NCI-H2107 (cell line): ENCODE measurements around the gene EXO1.
"Not testable (repeated sequence)": the region's sequence is repeated elsewhere in the genome, so short reads cannot be mapped to it uniquely, and the experiment has no call there.

Experiments
- DNase-seq: peaks from one replicate; lab custom pipeline; 2025; lab: John Stamatoyannopoulos, UW

The EXO1 gene

GRCh38 chr1:241836941-241837340 lies 11.1 kb upstream of the EXO1 start:
- no peak for DNase-seq

GRCh38 chr1:241837416-241837815 lies 10.6 kb upstream of the EXO1 start:
- no peak for DNase-seq

- DNase-seq, result no peak
These were observed 10.1 kb upstream of the EXO1 start for GRCh38 chr1:241837901-241838300.

- DNase-seq, result no peak
These were observed 9.1 kb upstream of the EXO1 start for GRCh38 chr1:241838897-241839296.

GRCh38 chr1:241839369-241839979 lies 8.5 kb upstream of the EXO1 start:
- DNase-seq, result no peak

GRCh38 chr1:241840164-241840563 lies 7.8 kb upstream of the EXO1 start:
- DNase-seq, result no peak

- DNase-seq, result peak; percentile 77
These were observed 6.3 kb upstream of the EXO1 start for GRCh38 chr1:241841691-241842090.

GRCh38 chr1:241842565-241842964 lies 5.4 kb upstream of the EXO1 start:
- DNase-seq, result no peak

- DNase-seq, result no peak
These were observed 3.4 kb upstream of the EXO1 start for GRCh38 chr1:241844593-241844992.

- no peak for DNase-seq
These were observed 1.6 kb upstream of the EXO1 start for GRCh38 chr1:241846375-241846774.

- no peak for DNase-seq
These were observed 1.0 kb upstream of the EXO1 start for GRCh38 chr1:241846862-241847539.

GRCh38 chr1:241847540-241847795 lies 536 bp upstream of the EXO1 start:
- no peak for DNase-seq

GRCh38 chr1:241848686-241849344 lies 811 bp downstream of the EXO1 start:
- DNase-seq, result no peak

- no peak for DNase-seq
These were observed 1.3 kb downstream of the EXO1 start for GRCh38 chr1:241849345-241849695.

GRCh38 chr1:241855545-241856140 lies 7.6 kb downstream of the EXO1 start:
- not testable (repeated sequence) for DNase-seq

- no peak for DNase-seq
These were observed 9.1 kb downstream of the EXO1 start for GRCh38 chr1:241857131-241857530.

GRCh38 chr1:241860922-241861321 lies 12.9 kb downstream of the EXO1 start:
- DNase-seq, result no peak

GRCh38 chr1:241869022-241869421 lies 21.0 kb downstream of the EXO1 start:
- DNase-seq, result no peak

GRCh38 chr1:241870336-241870735 lies 22.3 kb downstream of the EXO1 start:
- DNase-seq, result no peak

- no peak for DNase-seq
These were observed 22.9 kb downstream of the EXO1 start for GRCh38 chr1:241870746-241871430.

GRCh38 chr1:241881440-241881839 lies 33.4 kb downstream of the EXO1 start:
- no peak for DNase-seq

GRCh38 chr1:241883159-241883558 lies 35.2 kb downstream of the EXO1 start:
- no peak for DNase-seq

GRCh38 chr1:241888232-241888631 lies 40.2 kb downstream of the EXO1 start:
- DNase-seq, result no peak
